Measurements from ENCODE around the gene SRGAP3.

SRGAP3 gene

DNA sequence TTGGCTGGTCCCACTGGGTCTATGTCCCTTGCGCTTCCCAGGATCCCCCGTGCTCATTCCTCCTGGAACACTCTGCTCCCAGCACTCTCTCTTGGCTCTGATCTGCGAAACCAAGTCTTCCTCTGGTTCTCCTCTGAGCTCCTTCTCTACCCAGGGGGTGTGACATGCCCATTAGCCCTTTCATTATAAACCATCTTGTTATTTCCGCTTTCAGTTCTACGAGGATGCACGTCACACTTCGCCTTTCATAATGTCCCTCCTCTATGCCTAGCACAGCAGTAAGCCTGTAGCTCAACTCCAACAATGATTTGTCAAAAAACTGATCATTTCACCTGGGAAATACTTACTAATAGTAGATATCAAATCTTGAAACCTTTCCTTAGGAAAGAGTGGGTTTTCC, 234.2 kb downstream of the SRGAP3 start:
- no peak for DNase-seq (ENCODE audit: low spot score)

DNA sequence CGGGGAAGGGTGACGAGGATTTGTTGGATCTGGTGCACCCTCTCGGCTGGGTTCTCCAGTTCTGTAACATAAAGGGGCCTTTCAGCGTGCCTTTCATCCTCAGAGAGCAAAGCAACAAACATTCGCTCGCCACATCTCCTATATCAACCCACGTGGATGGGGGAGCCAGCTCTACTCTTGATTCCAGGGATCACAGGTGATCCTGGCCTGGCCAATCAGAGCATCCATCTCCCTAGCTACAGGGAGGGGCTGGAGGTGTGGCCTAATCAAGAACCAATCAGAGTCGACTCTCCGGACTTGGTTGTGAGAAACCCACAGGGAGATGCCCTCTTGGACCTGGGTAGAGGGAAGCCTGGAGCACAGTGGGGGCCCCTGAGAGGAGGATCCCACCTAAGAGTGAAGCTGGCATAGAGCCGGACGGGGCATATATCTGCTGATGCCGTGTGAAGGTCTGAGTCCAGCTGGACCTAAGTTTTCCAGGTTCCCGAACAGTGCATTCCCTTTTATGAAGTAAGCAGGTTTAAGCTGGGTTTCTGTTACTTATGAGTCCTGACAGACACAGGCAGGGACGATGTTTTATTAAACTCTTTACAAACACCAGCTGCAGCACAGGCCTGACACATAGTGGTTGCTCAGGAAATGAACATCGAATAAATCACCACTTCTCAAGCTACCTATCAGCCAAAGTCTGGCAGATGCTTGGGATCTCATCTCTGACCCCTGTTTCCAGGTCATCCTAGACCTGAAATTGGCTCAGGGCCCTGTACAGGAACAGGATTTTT, 235.5 kb downstream of the SRGAP3 start:
- DNase-seq (ENCODE audit: low spot score): no peak

- no peak for DNase-seq (ENCODE audit: low spot score)
Observed at GRCh38 chr3:9012521-9012920, 236.9 kb downstream of the SRGAP3 start.

- no peak for DNase-seq (ENCODE audit: low spot score)
Observed at GRCh38 chr3:9009976-9010545, 239.4 kb downstream of the SRGAP3 start.

- no peak for DNase-seq (ENCODE audit: low spot score)
Observed at GRCh38 chr3:9008550-9009255, 240.7 kb downstream of the SRGAP3 start.

- DNase-seq (ENCODE audit: low spot score): no peak
Observed at GRCh38 chr3:9007928-9008327, 241.5 kb downstream of the SRGAP3 start.

DNA sequence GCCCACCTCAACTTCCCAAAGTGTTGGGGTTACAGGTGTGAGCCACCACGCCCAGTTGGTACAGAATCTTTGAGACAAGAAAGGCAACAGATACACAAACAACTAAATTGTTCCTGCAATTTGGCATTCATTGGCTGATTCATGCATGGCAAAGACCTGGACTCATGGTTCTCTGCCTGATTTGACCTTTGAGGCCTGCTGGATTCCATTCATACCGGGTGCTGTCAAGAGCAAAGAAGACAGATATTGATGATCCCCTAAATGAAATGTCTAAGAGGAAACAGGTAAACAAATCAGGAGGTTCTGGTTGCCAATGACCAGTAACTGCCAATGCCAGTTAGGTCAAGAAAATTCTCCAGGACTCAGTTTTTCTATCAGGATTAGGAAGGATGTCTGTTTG, 242.2 kb downstream of the SRGAP3 start:
- no peak for DNase-seq (ENCODE audit: low spot score)

GRCh38 chr3:9000041-9000440, 249.4 kb downstream of the SRGAP3 start:
- no peak for DNase-seq (ENCODE audit: low spot score)

GRCh38 chr3:8997151-8997550, 252.3 kb downstream of the SRGAP3 start:
- DNase-seq (ENCODE audit: low spot score): no peak

GRCh38 chr3:8996681-8997121, 252.7 kb downstream of the SRGAP3 start:
- peak; percentile 74 for DNase-seq (ENCODE audit: low spot score)

DNA sequence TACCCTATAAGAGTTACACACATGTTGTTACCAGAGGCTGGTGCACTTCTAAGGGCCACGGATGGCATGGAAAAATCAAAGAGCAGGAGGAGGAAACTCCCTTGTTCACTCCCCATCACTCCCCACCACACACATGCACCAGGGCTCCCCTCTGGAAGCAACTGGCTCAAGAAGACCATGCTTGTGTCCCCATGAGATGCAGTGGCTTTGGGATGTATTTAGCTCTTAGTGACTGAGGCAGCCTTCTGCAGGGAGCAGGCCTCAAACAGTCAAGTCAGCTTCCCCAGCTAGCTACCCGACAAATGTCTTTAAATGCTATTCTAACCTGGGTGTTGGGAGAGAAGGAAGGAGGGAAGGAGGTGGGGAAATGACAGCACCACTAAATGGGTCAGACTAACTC, 253.2 kb downstream of the SRGAP3 start:
- no peak for DNase-seq (ENCODE audit: low spot score)

GRCh38 chr3:8994226-8994625, 255.2 kb downstream of the SRGAP3 start:
- no peak for DNase-seq (ENCODE audit: low spot score)

DNA sequence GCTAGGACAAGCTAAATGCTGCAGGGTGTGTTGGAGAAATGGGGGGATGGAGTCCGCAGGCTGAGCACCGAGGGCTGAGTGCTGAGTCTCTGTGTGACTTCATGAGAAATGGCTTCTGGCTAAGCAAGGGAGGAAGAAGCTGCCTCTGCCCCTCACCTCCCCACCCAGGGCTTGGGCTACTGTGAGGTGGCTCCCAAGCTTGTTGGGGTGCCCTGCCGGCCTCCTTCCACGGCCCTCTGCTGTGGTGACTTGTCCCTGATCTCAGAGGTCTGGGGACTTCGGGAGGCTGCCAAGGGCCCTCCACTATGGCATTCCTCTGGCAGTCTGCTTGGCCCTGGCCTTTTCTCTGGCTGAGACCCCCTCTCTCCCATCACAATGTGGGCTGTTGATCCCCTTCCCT, 256.1 kb downstream of the SRGAP3 start:
- DNase-seq (ENCODE audit: low spot score): no peak

GRCh38 chr3:8992854-8993253, 256.6 kb downstream of the SRGAP3 start:
- no peak for DNase-seq (ENCODE audit: low spot score)

- no peak for DNase-seq (ENCODE audit: low spot score)
Observed at GRCh38 chr3:8992199-8992598, 257.2 kb downstream of the SRGAP3 start.

DNA sequence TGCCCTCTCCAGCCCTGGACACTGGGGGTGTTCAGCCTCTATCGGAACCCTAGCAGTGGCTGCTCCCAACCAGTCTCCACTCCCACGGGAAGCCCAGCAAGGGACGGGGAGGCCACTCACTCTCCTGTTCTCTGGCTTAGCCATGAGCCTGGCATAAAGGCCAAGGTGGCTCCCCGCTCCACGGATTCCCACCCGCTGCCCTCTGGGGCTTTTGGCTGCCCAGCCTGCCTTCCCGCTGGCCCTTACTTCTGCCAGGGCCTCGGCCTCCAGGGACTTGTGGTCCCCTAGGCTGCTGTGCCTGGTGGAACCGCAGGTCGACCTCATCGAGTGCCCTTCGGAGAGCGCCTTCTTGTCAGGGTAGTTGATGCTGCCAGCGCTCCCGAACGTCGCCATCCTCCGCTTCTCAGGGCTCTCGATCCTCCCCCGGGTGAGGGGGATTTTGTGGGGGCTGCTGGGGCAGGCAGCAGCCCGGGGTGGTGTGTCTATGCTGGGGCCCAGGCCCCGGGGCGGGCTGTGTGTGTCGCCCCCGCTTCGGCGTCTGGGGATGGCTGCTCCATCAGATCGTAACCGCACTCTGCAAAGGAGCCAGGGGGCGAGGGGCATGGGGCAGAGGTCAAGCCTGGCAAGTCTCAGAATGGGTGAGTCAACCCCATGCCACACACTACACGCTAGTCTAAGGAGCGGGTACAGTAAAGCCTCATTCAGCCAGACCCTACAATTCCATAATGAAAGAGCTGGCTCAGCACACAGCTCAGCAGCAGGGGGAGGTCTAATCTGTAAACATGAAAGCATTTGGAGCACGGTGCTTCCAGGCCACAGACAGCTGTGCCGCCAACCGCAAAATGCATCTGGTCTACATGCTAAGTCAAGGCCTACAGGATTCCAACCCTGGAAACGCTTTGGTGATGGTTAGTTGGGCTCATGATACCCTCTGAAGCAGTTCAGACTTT, 258.9 kb downstream of the SRGAP3 start:
- no peak for DNase-seq (ENCODE audit: low spot score)

- DNase-seq (ENCODE audit: low spot score): no peak
Observed at GRCh38 chr3:8988791-8989558, 260.5 kb downstream of the SRGAP3 start.

DNA sequence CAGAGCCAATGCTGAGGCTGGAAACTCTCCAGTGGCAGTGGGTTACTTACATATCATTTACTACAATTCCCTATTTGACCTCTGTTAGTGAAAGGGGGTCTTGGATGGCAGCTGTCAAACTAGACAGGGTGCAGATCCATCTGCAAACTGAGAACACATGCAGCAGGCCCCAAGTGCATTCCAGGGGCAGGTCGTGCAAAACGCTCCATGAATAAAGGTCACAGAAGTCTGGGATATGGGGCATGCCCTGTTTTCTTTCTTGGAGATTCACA, 261.1 kb downstream of the SRGAP3 start:
- no peak for DNase-seq (ENCODE audit: low spot score)

DNA sequence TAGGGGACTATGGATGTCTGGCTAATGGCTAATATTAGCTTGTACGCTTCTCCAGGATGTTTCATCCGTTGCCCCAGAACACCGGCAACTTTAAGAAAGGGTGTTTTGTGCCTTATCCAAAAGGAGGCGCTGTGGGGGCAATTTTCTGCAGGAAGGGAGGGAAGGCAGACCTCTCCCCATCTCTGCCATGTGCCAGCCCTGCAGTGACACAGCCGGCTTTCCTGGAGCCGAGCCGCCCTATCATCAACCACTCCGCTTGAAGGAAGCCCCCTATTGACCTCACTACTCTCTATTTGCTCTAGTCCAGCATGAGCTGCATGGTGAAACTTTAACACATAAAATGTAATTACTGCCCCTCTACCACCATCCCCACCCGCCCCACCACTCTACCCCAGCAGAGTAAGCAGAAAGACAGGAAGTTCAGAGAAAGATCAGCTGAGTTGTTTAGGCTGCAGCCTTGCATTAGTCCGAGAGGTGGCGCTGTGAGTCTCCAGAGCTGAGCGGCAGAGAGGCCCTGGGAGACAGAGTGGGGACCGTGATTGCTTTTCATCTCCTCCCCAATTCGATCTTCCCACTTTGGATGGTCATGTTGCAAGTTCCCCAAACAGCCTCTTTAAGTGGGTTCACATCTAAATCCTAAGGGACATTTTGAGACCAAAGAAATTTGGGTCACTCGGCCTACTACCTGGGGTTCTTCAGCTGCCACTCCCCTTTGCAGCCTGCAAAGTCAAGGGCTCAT, 261.6 kb downstream of the SRGAP3 start:
- peak; percentile 63 for DNase-seq (ENCODE audit: low spot score)

GRCh38 chr3:8987226-8987625, 262.2 kb downstream of the SRGAP3 start:
- no peak for DNase-seq (ENCODE audit: low spot score)

GRCh38 chr3:8986741-8987140, 262.7 kb downstream of the SRGAP3 start:
- no peak for DNase-seq (ENCODE audit: low spot score)

Measured in pons (tissue), 1 donor.